AML-193 (cell line): Measurements from ENCODE around the gene GALNT9.
"Not testable (repeated sequence)": the region's sequence is repeated elsewhere in the genome, so short reads cannot be mapped to it uniquely, and the experiment has no call there.

Source experiments
- DNase-seq, 2 experiments: peaks; one replicate each; lab custom pipeline; 2025; lab: John Stamatoyannopoulos, UW

The GALNT9 gene

GRCh38 chr12:132196038-132196872, 133.1 kb downstream of the GALNT9 start:
- no peak for DNase-seq

GRCh38 chr12:132195242-132195641, 134.1 kb downstream of the GALNT9 start:
- not testable (repeated sequence) for DNase-seq

- DNase-seq, result no peak
Observed at GRCh38 chr12:132194556-132194955, 134.8 kb downstream of the GALNT9 start.

GRCh38 chr12:132194056-132194455, 135.3 kb downstream of the GALNT9 start:
- no peak for DNase-seq

GRCh38 chr12:132191715-132192553, 137.5 kb downstream of the GALNT9 start:
- no peak for DNase-seq

GRCh38 chr12:132190834-132191500, 138.4 kb downstream of the GALNT9 start:
- no peak for DNase-seq

GRCh38 chr12:132190012-132190755, 139.2 kb downstream of the GALNT9 start:
- peak in 1 of 2 experiments; percentile 33 for DNase-seq

GRCh38 chr12:132189378-132190011, 139.9 kb downstream of the GALNT9 start:
- DNase-seq, result peak; percentile 90 to 91

- DNase-seq, result no peak
Observed at GRCh38 chr12:132188916-132189325, 140.5 kb downstream of the GALNT9 start.

GRCh38 chr12:132188451-132188901, 140.9 kb downstream of the GALNT9 start:
- DNase-seq, result no peak

GRCh38 chr12:132187646-132188450, 141.5 kb downstream of the GALNT9 start:
- no peak for DNase-seq

- DNase-seq, result peak in 1 of 2 experiments; percentile 27
Observed at GRCh38 chr12:132186857-132187620, 142.3 kb downstream of the GALNT9 start.

GRCh38 chr12:132186208-132186856, 143.1 kb downstream of the GALNT9 start:
- DNase-seq, result no peak

GRCh38 chr12:132185705-132186104, 143.7 kb downstream of the GALNT9 start:
- no peak for DNase-seq

- DNase-seq, result no peak
Observed at GRCh38 chr12:132182711-132183365, 146.6 kb downstream of the GALNT9 start.

- DNase-seq, result no peak
Observed at GRCh38 chr12:132182206-132182710, 147.1 kb downstream of the GALNT9 start.

GRCh38 chr12:132181570-132182200, 147.7 kb downstream of the GALNT9 start:
- no peak for DNase-seq
